Stimulated activated CD4-positive, alpha-beta T cell treated with anti-CD3 and anti-CD28 coated beads, Interleukin-1b, Interleukin-23, amount 100 ng/mL, for 1 hour (primary cell): ENCODE results near the gene ZFYVE21.

Experiments
- DNase-seq, 2 donors: peaks; one replicate each; pipeline ENCODE4 v3.0.0-alpha.2; 2020; ENCODE audit warnings: low read depth in 2 of 2

ZFYVE21 gene

DNA sequence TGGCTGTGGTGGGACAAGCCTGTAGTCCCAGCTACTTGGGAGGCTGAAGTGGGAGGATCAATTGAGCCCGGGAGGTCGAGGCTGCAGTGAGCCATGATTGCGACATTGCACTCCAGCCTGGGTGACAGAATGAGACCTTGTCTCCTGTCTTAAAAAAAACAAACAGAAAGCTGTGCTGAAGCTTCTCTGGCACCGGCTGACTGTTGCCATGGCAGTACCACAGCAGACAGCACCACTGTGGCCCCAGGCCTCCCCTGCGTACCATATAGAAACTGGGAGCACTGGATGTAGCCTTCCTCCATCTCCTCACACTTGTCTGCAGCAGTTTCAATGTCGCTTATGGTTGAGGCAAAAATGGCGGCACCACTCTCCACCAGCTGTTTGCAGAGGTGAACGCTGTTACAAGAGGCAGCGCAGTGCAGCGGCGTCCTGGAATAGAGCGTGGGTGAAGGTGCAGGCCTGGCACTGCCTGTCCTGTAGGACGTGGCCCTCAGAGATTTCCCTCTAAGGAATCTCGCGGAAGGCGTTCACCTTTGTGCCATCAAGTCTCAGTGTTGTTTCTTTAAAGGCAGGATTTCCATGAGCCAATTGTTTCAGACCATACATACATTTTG is 21.9 kb downstream of the ZFYVE21 start:
- no peak for DNase-seq

GRCh38 chr14:103738166-103738565 is 22.6 kb downstream of the ZFYVE21 start:
- no peak for DNase-seq

DNA sequence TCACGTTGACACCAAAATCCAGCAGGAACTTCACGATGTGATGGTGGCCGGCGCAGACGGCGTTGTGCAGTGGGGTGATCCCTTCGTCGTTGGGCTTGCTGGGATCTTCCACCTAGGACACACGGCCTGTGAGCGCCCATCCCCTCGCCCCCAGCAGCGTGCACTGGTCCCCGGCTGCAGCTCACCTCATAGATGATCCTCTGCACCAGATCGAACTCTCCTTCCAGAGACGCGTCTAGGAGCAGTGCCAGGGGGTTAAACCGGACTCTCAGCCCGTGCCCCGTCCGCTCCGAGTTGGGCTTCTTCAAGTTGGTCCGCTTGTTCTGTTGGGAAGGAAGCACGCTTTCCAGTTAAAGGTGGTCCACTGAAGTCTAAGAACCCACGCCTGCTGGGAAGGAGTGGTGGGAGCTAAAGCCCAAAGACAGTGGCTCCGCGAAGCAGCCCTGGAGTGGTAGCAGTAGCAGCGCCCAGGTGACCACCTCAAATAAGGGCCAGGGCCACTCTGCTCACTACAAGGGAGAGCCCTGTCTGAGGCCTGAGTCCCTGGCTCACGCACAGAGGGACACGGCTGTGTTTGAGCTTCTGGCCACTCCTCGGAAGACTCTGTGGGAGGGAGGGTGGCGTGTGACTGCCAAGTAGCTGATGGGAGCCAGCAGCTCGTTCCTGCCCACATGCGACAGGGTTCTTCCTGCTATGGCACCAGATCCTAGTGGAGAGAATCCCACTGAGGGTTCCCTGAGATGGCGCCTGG is 23.3 kb downstream of the ZFYVE21 start:
- no peak for DNase-seq

GRCh38 chr14:103739466-103739792 is 23.8 kb downstream of the ZFYVE21 start:
- DNase-seq = no peak

GRCh38 chr14:103739793-103740501 is 24.3 kb downstream of the ZFYVE21 start:
- no peak for DNase-seq

DNA sequence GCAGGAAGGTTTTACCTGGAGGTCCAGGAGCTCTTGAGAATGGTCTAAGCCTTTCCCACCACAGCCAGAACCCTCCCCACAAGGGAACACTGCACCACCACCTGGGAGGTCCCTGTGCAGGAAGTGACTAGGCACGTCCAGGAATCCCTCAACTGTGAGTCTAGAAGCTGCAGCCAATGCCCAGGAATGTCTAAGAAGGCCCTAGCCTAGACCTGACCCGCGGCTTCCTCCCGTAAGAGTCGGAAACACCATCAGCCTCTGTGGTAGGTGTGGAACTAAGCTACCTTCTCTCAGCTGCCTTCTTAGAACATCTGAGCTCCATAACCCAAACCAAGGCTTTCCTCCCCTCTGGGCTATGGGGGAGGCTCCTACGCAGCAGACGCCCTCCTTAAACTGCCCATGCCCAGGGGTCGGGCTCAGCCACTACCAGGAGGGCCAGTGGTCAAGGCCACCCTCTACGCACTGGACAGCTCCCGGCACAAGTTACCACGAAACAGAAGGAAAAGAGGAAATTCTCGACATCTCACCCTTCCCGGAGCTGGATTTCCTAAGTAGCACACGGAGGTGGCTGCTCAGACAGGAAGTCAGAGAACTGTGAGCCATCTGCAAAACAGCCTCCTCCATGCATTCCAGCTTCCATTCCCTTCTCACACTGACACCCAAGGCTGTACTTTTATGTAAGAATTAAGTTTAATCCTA is 25.5 kb downstream of the ZFYVE21 start:
- DNase-seq = no peak

GRCh38 chr14:103741876-103742275 is 26.3 kb downstream of the ZFYVE21 start:
- DNase-seq = no peak

GRCh38 chr14:103742499-103743255 is 27.1 kb downstream of the ZFYVE21 start:
- DNase-seq = no peak

- DNase-seq = no peak
Observed at GRCh38 chr14:103743691-103744090, 28.1 kb downstream of the ZFYVE21 start.

GRCh38 chr14:103744621-103745395 is 29.2 kb downstream of the ZFYVE21 start:
- DNase-seq = no peak

GRCh38 chr14:103745424-103745823 is 29.8 kb downstream of the ZFYVE21 start:
- DNase-seq = no peak

- DNase-seq = no peak
Observed at GRCh38 chr14:103746701-103747100, 31.1 kb downstream of the ZFYVE21 start.

DNA sequence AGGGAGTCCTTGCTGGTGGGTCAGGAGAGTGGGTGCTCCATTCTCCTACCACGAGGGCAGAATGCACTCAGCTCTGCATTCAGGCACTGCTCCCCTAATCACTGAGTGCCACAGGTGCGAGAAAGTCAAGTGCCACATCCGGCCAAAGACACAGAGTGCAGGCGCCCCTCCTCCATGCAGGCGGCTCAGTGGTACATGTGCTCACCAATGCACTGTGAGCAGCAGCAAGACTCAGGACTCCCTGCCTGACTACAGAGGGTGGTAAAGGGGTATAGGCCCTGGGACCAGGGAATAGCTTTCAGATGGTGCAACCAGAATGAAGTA is 32.9 kb downstream of the ZFYVE21 start:
- DNase-seq = peak in 1 of 2 donors; percentile 4

DNA sequence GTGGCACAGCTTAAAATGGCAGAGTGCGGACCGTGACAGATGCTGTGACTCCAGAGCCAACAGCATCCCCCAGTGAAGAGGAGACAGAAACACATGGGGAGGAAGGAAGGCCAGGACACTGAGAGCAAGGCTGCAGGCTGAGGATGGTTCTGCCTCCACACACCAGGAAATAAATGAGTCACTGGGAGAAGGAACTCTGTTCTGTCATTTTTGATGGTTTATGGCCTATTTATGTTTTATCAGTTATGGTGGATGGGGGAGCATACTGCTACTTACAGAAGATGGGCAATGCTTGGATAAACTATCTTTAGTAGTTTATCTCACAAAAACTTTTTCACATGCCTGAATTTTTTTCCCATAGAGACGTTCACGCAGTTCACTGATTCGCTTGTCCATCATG is 33.8 kb downstream of the ZFYVE21 start:
- no peak for DNase-seq

- DNase-seq = no peak
Observed at GRCh38 chr14:103749860-103750259, 34.2 kb downstream of the ZFYVE21 start.

- no peak for DNase-seq
Observed at GRCh38 chr14:103753774-103754173, 38.2 kb downstream of the ZFYVE21 start.

GRCh38 chr14:103755060-103755459 is 39.5 kb downstream of the ZFYVE21 start:
- DNase-seq = no peak

GRCh38 chr14:103758059-103758776 is 42.6 kb downstream of the ZFYVE21 start:
- no peak for DNase-seq

- DNase-seq = no peak
Observed at GRCh38 chr14:103762036-103762435, 46.4 kb downstream of the ZFYVE21 start.

DNA sequence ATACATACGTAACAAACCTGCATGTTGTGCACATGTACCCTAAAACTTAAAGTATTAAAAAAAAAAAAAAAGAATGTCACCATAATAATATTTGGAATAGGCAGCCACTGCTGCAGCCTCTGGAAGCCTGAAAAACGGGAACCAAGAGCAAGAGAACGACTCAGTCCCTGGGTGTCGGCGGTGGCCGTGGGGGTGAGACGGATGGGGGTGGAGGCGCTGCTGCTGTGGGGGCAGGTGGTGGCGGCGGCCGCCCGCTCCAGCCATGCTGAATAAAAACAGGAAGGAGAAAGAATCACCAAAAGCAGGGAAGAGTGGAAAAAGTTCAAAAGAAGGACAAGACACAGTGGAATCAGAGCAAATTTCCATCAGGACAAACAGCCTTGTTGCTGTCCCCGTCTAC is 46.9 kb downstream of the ZFYVE21 start:
- no peak for DNase-seq
